COLO829 (cell line): ENCODE results near the gene VASP.
"Not testable (repeated sequence)": the region's sequence is repeated elsewhere in the genome, so short reads cannot be mapped to it uniquely, and the experiment has no call there.

Experiments
- DNase-seq: peaks from one replicate; pipeline ENCODE4 v3.0.0; 2012; ENCODE audit warnings: low spot score

The VASP gene

DNA sequence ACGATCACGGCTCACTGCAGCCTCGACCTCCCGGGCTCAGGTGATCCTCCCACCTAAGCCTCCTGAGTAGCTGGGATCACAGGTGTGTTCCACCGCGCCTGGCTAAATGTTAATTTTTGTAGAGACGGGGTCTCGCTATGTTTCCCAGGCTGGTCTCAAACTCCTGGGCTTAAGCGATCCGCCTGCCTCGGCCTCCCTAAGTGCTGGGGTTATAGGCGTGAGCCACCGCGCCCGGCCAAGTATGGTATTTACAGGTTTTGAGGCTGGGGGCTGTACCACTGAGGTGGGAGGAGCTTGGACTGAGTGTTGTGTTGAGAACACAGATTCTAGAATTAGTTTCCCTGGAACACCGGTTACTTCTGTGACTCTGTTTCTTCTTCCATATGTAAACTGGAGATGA, 9.5 kb upstream of the VASP start:
- no peak for DNase-seq

DNA sequence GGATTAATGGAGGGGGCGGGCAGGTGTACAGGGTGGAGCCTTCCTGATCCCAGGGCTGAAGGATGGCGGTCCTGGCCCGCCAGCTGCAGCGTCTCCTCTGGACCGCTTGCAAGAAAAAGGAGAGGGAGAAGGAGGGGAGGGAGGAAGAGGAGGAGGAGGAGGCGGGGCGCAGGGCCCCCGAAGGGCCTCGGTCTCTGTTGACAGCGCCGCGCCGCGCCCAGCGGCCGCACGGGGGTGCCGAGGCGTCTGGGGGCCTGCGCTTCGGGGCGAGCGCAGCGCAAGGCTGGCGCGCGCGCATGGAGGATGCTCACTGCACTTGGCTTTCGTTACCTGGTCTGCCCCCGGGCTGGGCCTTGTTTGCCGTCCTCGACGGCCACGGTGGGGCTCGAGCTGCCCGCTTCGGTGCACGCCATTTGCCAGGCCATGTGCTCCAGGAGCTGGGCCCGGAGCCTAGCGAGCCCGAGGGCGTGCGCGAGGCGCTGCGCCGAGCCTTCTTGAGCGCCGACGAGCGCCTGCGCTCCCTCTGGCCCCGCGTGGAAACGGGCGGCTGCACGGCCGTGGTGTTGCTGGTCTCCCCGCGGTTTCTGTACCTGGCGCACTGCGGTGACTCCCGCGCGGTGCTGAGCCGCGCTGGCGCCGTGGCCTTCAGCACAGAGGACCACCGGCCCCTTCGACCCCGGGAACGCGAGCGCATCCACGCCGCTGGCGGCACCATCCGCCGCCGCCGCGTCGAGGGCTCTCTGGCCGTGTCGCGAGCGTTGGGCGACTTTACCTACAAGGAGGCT, 8.7 kb upstream of the VASP start, which contains the start of gene PPM1N:
PPM1N (plus strand) TSS at position 33 of the 785 bp plus-strand sequence; CDS start at position 63, 30 bp downstream.
- DNase-seq, result no peak

DNA sequence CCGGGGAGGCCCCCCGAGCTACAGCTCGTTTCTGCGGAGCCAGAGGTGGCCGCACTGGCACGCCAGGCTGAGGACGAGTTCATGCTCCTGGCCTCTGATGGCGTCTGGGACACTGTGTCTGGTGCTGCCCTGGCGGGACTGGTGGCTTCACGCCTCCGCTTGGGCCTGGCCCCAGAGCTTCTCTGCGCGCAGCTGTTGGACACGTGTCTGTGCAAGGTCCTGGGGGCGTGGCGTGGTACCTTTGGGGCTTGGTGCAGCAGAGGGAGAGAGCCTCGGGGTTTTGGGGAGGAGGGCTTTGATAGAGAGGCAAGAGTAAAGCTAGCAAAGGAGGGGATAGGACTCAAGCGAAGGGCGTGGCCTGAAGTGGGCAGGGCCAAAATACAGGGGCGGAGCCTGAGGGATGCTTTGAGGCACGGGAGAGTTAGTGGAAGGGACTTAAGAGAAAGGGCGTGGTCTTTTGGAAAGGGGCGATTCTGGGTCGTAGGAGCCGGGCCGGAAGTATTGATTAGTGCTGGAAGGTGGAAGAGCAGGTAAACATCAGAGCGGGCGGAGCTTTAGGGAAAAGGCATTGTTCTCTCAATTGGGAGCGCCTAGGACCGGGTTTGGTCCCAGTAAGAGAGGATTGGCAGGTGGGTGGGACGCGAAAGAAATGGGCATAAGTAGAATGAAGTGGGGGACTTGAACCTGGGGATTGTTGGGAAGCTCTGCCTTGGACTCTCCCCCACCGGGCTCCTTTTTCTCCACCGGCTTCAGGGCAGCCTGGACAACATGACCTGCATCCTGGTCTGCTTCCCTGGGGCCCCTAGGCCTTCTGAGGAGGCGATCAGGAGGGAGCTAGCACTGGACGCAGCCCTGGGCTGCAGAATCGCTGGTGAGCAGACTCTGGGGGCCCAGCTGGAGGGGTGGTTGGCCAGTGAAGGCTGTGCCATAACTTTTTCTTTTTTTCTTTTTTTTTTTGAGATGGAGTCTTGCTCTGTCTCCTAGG, 7.8 kb upstream of the VASP start:
- DNase-seq, result no peak

DNA sequence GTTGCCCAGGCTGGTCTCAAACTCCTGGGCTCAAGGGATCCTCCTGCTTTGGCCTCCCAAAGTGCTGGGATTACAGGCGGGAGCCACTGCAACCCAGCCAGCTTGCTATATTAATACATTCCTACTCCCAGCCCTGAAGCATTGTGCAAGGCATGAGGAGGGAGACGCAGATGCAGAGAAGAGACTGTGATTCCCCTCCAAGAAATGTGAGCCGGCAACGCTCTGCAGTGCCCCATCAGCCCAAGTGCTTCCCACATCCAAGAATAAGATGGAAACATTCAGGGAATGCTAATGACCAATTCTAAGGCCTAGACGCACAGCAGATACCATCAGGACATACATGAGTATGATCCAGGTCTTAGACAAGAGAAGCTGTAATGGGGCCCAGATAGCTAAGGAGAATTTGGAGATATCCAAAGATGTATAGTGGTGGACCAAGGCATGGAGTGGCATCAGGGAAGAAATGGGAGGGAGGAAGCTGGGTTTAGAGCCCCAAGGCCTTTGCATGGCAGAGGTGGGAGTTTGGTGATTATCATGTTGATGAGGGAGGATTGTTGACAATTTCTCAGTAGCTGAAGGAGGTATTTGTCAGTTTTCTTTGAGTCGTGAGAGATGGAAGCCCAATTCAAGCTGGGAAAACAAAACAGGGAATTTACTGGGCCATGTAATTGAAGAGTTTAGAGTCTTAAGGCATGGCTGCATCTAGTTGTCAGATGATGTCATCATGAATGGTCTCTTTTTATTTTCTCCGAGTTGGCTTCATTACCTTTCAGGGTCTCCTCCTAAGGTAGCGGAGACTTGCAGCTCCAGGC, 6.2 kb upstream of the VASP start:
- DNase-seq, result no peak

DNA sequence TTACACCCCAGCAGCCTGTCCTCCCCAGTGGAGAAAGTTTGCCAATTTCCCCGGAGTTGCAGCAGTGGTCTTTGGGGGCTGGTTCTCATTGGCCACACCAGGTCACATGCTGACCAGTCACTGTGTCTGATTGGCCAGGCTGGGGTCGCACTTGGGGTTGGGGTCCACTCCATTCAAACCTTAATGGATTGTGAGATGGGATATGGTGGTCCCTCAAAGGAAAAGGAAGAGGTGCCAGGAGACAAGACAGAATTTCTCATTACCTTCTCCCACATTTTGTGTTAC, 5.6 kb upstream of the VASP start:
- no peak for DNase-seq

DNA sequence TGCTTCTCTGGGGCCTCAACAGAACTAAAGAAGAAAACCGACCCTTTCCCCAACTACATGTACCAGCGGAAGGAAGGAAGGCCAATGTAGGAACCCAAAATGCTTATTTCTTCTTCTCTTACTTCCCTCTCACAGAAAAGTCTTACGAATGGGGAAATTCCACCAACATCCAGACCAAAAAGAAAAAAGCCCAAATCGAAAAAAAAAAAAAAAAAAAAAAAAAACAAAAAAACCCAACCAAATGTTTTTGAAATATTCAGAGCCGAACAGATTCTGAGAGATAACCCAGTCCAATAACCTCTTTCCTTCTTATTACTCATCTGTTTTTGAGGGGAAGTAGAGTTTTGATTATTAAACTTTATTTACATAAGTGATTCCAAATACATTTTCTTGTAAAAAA, 5.2 kb upstream of the VASP start:
- DNase-seq, result no peak

DNA sequence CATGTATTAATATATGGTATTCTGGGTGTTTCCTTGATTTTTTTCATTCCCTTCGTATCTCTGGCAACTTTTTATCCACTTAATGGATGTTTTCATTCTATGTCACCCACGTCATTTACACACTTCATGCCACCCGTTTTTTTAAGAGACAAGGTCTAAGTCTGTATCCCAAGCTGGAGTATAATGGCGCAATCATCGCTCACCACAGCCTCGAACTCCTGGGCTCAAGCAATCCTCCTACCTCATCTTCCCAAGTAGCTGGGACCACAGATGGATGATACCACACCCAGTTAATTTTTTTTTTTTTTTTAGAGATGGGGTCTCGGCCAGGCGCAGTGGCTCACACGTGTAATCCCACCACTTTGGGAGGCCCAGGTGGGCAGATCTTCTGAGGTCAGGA, 3.4 kb upstream of the VASP start:
- no peak for DNase-seq

DNA sequence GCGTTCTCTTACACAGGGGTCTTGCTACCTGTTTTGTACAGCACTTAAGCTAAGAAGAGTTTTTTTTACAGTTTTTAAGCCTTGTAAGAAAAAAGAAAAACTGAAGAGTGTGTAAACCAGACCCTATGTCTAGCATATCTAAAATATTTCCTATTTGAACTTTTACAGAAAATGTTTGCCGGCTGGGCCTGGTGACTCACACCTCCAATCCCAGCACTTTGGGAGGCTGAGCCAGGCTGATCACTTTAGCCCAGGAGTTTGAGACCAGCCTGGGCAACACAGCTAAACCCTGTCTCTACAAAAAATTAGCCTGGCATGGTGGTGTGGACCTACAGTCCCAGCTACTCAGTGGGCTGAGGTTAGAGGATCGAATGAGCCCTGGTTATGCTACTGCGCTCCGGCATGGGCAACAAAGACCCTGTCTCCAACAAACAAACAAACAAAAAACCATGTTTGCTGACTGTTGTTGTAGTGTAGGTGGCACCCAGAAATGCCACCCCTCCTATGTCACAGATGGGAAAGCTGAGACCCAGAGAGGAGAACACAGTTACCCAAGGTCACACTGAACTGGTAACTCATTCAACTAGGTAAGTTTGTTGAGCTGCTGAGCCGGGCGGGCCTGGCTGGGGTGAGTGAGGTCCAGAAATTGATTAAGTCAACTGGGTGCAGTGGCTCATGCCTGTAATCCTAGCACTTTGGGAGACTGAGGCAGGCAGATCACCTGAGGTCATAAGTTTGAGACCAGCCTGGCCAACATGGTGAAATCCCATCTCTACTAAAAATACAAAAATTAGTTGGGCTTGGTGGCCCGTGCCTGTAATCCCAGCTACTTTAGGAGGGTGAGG, 1.9 kb upstream of the VASP start:
- no peak for DNase-seq

DNA sequence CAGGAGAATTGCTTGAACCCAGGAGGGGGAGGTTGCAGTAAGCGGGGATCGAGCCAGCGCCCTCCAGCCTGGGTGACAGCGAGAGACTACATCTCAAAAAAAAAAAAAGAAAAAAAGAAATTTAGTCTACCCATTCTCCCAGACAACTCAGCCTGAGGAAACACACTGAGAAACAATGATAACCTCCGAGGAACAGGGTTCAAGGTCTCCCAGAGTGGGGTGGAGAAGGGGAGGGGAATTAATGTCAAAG, 1.4 kb upstream of the VASP start:
- no peak for DNase-seq

DNA sequence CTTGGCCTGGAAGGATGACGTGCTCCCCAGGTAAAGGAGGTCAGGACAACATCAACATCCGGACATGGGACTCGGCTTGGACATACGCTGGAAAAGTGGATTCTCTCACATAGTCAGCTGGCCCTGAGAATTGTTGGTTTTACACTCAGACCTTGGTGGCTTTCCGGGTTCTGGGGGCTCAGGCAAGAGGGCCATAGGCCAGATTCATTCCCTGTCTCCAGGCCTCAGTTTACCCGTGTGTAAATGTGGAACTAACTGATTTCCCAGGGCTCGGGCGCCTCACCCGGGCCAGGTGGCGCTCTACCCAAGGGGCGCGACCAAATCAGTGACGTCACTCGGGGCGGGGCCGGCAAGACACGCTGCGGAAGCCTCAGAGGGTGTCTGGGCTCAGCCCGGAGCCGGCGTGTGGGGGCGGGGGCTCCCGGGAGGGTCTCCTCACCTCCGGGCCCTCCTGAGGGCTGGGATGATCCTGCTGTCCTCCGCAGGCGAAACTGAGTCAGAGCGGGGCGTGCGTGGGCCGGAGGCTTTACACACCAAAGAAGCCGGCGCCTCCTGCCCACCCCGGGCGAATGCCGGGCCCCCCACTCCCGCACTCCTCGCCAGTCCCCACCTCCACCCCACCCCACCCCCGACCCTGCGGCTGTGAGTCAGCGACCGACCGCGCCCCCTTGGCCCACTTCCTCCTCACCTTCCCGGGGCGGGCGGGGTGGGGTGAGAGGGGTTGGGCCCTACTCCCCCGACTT, 862 bp upstream of the VASP start:
- DNase-seq, result peak; percentile 91

DNA sequence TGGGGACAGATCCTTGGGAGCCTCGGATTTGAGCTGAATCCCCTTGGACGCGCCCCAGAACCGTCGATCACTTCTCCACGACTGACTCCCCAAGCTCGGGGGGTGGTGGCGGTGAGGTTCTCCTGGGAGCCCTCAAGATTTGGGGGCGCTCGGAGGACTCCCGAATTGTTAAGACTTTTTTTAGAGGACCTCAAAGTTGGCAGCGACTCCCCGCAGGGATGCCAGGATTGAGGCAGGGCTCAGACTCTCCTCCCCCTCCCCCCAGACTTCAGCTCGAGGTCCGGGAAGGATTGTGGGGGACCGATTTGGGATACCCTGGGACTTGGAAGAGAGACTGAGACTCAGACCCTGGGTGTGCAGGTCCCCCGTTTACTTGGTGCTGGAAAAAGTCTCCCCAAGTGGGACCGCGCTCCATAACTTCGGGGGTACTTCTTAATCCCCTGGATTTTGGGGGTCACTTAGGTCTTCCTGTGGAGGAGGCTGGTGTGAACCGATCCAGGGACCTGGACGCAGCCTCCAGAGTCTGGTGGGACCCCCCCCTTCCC, 665 bp downstream of the VASP start:
- DNase-seq, result no peak

DNA sequence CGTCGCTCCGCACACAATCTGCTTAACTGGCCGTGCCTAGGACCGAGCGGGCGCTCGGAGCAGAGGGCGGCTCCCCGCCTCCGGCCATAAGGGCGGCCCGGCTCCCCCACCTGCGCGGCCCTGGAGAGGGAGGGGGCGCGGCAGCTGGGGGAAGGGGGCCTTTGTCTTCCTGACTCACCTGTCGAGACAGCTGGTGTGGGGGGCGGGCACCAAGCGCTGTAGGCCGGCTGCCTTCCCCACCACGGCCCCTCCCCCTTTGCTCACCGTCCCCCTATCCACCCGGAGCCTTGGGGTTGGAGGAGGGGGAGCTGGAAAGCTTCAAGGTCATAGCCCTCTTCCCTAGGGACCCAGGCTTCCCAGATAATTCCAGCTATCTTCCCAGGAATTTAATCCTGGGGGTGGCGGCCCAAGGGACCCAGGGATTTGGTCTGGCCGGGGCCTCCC, 1.2 kb downstream of the VASP start:
- DNase-seq, result no peak

DNA sequence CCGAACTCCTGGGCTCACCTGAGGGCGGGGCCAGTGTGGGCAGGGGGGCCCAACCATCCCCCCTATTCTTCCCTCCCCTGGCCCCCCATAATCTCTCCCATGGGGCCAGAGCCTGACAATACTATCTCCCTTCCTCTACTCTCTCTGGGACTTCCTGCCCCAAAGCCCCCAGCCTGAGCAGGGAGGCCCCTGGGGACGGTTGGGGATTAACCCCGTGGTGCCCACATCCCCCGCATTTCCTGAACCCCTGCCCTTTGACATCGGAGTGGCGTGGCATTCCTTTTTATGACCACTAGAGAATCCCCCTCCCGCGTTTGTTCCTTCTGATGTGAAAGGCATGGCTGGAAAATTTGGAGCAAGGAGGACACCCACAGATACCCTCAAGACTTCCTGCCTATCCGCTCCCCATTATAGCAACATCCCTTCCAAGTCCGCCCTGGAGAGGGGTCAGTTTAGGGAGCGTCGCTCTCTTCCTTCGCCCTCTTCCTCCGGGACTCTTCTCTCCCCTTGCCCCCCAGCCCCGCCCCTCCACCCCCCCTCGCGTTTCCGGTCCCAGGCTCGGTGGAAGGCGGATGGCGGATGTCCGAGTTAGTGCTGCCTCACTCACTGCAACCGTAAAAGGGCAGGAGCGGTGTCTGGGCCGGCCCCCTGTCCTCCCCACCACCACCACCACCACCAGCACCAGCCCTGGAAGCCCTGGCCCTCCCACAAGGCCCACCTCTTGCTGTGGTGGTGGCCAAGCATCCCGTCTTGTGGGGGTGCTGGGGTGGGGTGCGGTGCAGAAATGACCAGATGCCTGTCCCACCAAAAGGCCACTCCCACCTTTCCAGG, 1.8 kb downstream of the VASP start:
- peak; percentile 75 for DNase-seq

DNA sequence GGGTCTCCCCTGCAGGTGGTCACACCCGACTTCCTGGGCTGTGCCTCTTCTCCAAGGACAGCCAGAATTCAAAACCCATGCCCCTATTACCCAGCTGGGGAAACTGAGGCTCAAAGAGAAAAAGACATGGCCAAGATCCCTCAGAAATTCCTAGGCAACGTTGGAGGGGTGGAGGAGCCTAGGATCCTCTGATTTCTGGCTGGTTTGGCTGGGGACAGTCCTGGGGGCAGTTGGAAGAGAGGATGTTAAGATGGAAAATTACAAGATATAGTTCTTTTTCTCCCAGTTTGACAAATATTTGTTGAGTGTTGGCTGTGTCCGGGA, 2.4 kb downstream of the VASP start:
- no peak for DNase-seq

DNA sequence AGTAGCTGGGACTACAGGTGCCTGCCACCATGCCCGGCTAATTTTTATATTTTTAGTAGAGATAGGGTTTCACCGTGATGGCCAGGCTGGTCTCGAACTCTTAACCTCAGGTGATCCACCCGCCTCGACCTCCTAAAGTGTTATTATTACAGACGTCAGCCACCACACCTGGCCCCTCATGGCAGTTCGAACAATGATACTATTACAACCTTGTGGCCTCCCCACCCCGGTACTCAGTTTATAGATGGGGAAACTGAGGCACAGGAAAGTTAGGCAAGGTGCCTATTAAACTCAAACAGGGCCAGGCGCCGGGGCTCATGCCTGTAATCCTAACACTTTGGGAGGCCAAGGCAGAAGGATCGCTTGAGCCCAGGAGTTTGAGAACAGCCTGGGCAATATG, 3.1 kb downstream of the VASP start:
- not testable (repeated sequence) for DNase-seq

DNA sequence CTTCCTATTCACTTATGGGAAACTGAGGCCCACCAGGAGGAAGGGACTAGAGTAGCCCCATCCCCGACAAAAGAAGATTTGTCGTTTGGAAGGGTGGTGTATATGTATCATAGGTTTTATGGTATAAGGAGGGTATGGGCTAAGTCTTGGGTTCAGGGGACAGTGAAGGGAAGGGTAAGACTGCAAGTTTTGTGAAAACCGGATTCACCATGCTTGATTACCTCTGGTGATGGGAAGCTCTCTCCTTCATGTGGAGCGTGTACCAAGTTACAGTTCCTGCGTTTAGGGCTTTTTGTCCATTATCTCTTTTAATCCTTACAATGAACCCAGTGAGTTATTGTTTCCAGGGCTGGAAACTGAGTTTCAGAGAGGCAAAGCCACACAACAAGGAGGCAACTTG, 3.8 kb downstream of the VASP start:
- no peak for DNase-seq

DNA sequence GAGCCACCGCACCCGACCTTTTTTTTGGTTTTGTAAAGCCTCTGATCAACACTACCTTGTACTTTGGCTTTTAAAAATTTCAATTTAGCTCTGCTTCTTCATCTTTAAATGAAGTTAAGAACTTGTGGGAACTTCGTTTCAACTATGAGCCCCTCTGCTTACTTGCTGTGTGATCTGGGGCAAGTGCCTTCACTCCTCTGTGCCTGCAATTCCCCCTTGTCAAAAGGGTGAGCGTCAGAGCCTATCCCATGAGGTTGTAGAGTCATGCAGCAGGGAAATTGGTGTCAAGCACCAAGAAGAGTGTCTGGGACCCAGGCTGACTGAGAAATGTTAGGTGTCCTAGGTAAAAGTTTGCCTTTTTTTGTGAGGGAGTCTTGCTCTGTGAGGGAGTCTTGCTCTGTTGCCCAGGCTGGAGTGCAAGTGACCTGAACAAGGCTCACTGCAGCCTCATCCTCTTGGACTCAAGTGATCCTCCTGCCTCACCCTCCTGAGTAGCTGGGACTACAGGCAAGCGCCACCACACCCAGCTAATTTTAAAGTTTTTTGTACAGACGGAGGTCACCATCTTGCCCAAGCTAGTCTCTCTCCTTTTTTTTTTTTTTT, 5.7 kb downstream of the VASP start:
- DNase-seq, result no peak

DNA sequence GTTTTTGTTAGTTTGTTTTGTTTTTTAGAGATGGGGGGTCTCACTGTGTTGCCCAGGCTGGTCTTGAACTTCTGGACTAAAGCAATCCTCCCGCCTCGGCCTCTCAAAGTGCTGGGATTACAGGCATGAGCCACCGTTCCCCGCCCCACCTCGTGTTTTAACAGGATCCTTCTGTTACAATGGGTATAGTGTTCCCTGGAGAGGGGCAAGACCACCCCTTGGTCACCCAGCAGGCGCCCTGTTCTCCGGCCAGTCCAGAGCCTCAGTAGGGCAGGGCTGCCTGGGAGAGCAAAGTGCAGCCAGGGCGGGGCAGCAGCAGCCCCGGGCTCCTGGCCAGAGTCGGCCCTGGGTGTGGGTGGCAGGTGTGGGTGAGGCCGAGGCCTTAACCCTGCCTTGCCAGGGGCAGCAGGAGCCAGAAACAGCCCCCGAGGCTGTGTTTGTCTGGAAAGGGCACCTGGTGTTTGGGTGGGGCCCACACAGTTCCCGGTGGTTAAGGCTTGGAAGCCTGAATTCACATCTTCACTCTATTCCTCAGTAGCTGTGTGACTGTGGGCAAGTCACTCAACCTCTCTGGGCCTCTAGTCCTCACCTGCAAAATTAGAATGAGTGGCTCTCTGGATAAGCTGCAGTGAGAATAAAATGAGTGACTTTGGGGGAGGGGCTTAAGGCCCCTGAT, 7.2 kb downstream of the VASP start:
- DNase-seq, result no peak

DNA sequence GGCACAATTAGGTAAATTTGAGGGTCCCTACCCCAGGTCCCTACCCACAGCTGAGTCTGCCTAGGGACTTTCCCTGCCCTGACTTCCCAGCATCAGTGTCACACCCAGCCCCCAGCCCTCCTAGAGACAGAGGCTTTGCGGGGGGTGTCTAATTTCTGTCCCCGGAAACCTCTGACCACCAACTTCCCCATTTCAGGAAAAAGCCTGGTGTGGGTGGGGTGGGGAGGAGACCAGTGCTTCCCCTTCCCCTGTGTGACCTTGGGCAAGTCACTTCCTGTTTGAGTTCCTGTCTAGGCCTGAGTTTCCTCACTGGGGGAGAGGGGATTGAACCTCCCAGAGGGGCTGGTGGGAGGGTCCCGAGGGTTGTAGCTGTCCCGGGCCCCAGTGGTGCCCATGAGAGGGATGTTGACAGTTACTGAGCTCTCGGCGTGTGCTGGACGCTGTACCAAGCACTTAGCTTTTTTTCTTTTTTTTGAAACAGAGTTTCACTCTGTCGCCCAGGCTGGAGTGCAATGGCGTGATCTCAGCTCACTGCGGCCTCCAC, 7.9 kb downstream of the VASP start:
- DNase-seq, result no peak
